NCI-H526 treated with DMSO at 0.1 percent for 48 hours (cell line): ENCODE measurements around the gene PUS3.

Source experiments
- DNase-seq: peaks from one replicate; lab custom pipeline; 2025; lab: John Stamatoyannopoulos, UW

PUS3 gene

GRCh38 chr11:125902927-125903710, at the start of gene PUS3:
Gene PUS3 (minus strand): TSS chr11:125903206. CDS start chr11:125896284, 6,922 bp downstream.
- DNase-seq = peak; percentile 98

GRCh38 chr11:125952559-125952958, 49.6 kb upstream of the PUS3 start:
- DNase-seq = peak; percentile 45

GRCh38 chr11:125951731-125952130, 48.7 kb upstream of the PUS3 start:
- DNase-seq = no peak

GRCh38 chr11:125950696-125951651, 48.0 kb upstream of the PUS3 start:
- no peak for DNase-seq

- no peak for DNase-seq
These were observed 47.1 kb upstream of the PUS3 start for GRCh38 chr11:125950178-125950490.

- no peak for DNase-seq
These were observed 46.5 kb upstream of the PUS3 start for GRCh38 chr11:125949271-125950177.

- DNase-seq = no peak
These were observed 45.5 kb upstream of the PUS3 start for GRCh38 chr11:125948278-125949051.

GRCh38 chr11:125947419-125948277, 44.6 kb upstream of the PUS3 start:
- no peak for DNase-seq

GRCh38 chr11:125946712-125947418, 43.9 kb upstream of the PUS3 start:
- DNase-seq = no peak

GRCh38 chr11:125945797-125946520, 43.0 kb upstream of the PUS3 start, which contains the start of gene VSIG10L2:
Gene VSIG10L2 (plus strand): TSS chr11:125946044. CDS start chr11:125946056, 12 bp downstream.
- DNase-seq = no peak

- no peak for DNase-seq
These were observed 42.2 kb upstream of the PUS3 start for GRCh38 chr11:125945011-125945796.

- no peak for DNase-seq
These were observed 41.5 kb upstream of the PUS3 start for GRCh38 chr11:125944350-125945010.

- DNase-seq = no peak
These were observed 40.8 kb upstream of the PUS3 start for GRCh38 chr11:125943661-125944349.

GRCh38 chr11:125942771-125943428, 39.9 kb upstream of the PUS3 start:
- DNase-seq = no peak

- DNase-seq = peak; percentile 86
These were observed 38.9 kb upstream of the PUS3 start for GRCh38 chr11:125941619-125942611.
